Panc1 (cell line): ENCODE results near the gene GAD1. TPM values are rescaled to one million over a fixed set of nuclear protein-coding genes. Genes with fewer than 3 reads are reported as not detected.

Experiments
- ATAC-seq: fragments of 200-7000 bp; cut with Tn5 transposase; 2 replicates; pipeline ENCODE4 v1.9.1; 2020; ENCODE audit warnings: mild to moderate bottlenecking, moderate library complexity
- BruUV-seq: library from RNA; stranded (reverse); fragments of 400-500 nt; replicated peaks from 2 replicates; lab custom pipeline; 2021; lab: Mats Ljungman, UMichigan
- CTCF ChIA-PET: fragments of 300-600 bp; sonication (Branson Sonifier 250); formaldehyde crosslinking; loops from one replicate; lab custom pipeline; 2022; ENCODE audit warnings: antibody characterized with exemption; lab: Charles Lee
- POLR2A ChIA-PET: fragments of 300-600 bp; sonication (Branson Sonifier 250); formaldehyde crosslinking; loops from one replicate; lab custom pipeline; 2022; ENCODE audit warnings: antibody characterized with exemption; lab: Charles Lee
- DNase-seq: peaks from one replicate; pipeline ENCODE4 v3.0.0-alpha.2; 2010; ENCODE audit warnings: low read depth, low spot score
- H3K27ac ChIP-seq: 2 replicates; pipeline ENCODE4 v1.5.1; 2011; ENCODE audit warnings: mild to moderate bottlenecking, low read length, inconsistent platforms
- H3K27me3 ChIP-seq: fragments of 200-500 bp; sonication (Bioruptor generic); 2 replicates; pipeline ENCODE4 v1.6.0; 2014; ENCODE audit warnings: low read length, inconsistent platforms; ENCODE audit not compliant: control insufficient read depth, insufficient read depth
- H3K36me3 ChIP-seq: fragments of 200-500 bp; sonication (Bioruptor generic); 2 replicates; pipeline ENCODE4 v1.5.1; 2014; ENCODE audit warnings: inconsistent platforms, mild to moderate bottlenecking, low read length, moderate library complexity; ENCODE audit not compliant: control insufficient read depth, insufficient read depth
- H3K4me1 ChIP-seq: 2 replicates; pipeline ENCODE4 v1.5.1; 2011; ENCODE audit warnings: inconsistent platforms, mild to moderate bottlenecking, low read length, moderate library complexity; ENCODE audit not compliant: control insufficient read depth, insufficient read depth
- H3K4me3 ChIP-seq, 2 experiments: 2 replicates each; pipeline ENCODE4 v1.5.1; 2011 to 2012; ENCODE audit warnings: low read depth in 2 of 2, low read length in 2 of 2, mild to moderate bottlenecking in 2 of 2, inconsistent platforms in 1 of 2, moderate library complexity in 1 of 2
- H3K9me3 ChIP-seq: fragments of 200-500 bp; sonication (Bioruptor generic); 2 replicates; pipeline ENCODE4 v1.5.1; 2014; ENCODE audit warnings: low read depth, mild to moderate bottlenecking, inconsistent platforms, low read length, moderate library complexity; ENCODE audit not compliant: control insufficient read depth, insufficient read depth
- CTCF ChIP-seq: fragments of 450-650 bp; IDR thresholded peaks from 2 replicates; pipeline ENCODE4 v1.5.1; 2017; ENCODE audit warnings: mild to moderate bottlenecking
- POLR2AphosphoS5 ChIP-seq: IDR thresholded peaks from 2 replicates; pipeline ENCODE4 v1.6.1; 2012; ENCODE audit warnings: mild to moderate bottlenecking, low read depth, low read length, moderate library complexity
- REST ChIP-seq, 2 experiments: IDR thresholded peaks; 2 replicates each; pipeline ENCODE4 v1.6.1; 2011 to 2012; ENCODE audit warnings: low read depth in 2 of 2, control low read depth in 1 of 2, low read length in 1 of 2, mild to moderate bottlenecking in 1 of 2, moderate library complexity in 1 of 2; ENCODE audit not compliant: insufficient read depth in 1 of 2
- SIN3A ChIP-seq: IDR thresholded peaks from 2 replicates; pipeline ENCODE4 v1.6.1; 2012; ENCODE audit warnings: low read depth, mild to moderate bottlenecking, low read length, moderate library complexity, borderline replicate concordance; ENCODE audit not compliant: insufficient read depth
- TCF7L2 ChIP-seq: IDR thresholded peaks from 2 replicates; pipeline ENCODE4 v1.6.1; 2011; ENCODE audit warnings: mild to moderate bottlenecking, low read depth, low read length, inconsistent platforms
- in situ Hi-C: cut with HindIII; loops from 2 replicates; pipeline ENCODE4 v1.10.0; 2016; ENCODE audit warnings: low sequenced_read_pairs, low pct_unique_long_range_greater_than_20kb
- intact Hi-C: fragments of 100-400 bp; cut with micrococcal nuclease; formaldehyde crosslinking; loops from one replicate; pipeline ENCODE4 v1.10.0; 2022; ENCODE audit not compliant: unreplicated experiment
- total RNA-seq: library from RNA; stranded (reverse); gene quantifications from one replicate; pipeline ENCODE4 v1.2.1, GENCODE V29; 2021; ENCODE audit not compliant: unreplicated experiment

GAD1 gene
- total RNA-seq, 1 experiment from 2014 or later, result 12.5 TPM

GRCh38 chr2:170818036-170818751 lies 1.5 kb downstream of the GAD1 start:
- no TSS peak for BruUV-seq
- POLR2A ChIA-PET, result no interaction called here
- TF ChIP-seq REST (IDR thresholded peaks at IDR 0.05; ENCODE audit: insufficient read depth in 1 of 2, low read depth in 2 of 2, low read length in 1 of 2) (no peak), TCF7L2 (no peak), SIN3A (no peak), POLR2AphosphoS5 (no peak), CTCF (no peak)
- H3K36me3 ChIP-seq, result no peaks in the 10 kb centered on the region
- H3K27me3 ChIP-seq, result no peaks in the 10 kb centered on the region; the same call in none of the 2 replicates
- in situ Hi-C loops (no loop called here), intact Hi-C loops (loop anchor here (5.0 to 10.0 kb wide), 3 partner anchors 103 to 581 kb away; partner anchors contain the start of gene SP5)
- no peak for DNase-seq
- peak overlapping the region; percentile 81 for H3K27ac ChIP-seq
- ATAC-seq, result peak; percentile 37
- no peaks in the 10 kb centered on the region for H3K9me3 ChIP-seq
- H3K4me3 ChIP-seq, result peak overlapping the region; percentile 68 to 92
- CTCF ChIA-PET, result no interaction called here
- H3K4me1 ChIP-seq, result peaks cover 8% of the 10 kb centered on the region

GRCh38 chr2:170818752-170819470 lies 2.2 kb downstream of the GAD1 start:
- Histone ChIP-seq H3K9me3 (no peaks in the 10 kb centered on the region), H3K27ac (0 out of 2 replicates have a peak overlapping the region, but pooled peaks have one; percentile 34), H3K4me1 (peaks cover 8% of the 10 kb centered on the region), H3K36me3 (no peaks in the 10 kb centered on the region), H3K4me3 (peak overlapping the region; percentile 68 to 92), H3K27me3 (no peaks in the 10 kb centered on the region; the same call in 1 of the 2 replicates)
- ChIA-PET CTCF (interaction anchor here (0.6 kb wide), 1 partner anchor 1115 kb away, joined by 3 read pairs; no protein-coding TSS in a partner anchor), POLR2A (interaction anchor here (0.6 kb wide), 1 partner anchor 135 kb away, joined by 4 read pairs; no protein-coding TSS in a partner anchor)
- BruUV-seq, result no TSS peak
- TF ChIP-seq CTCF, result no peak
- no peak for TF ChIP-seq POLR2AphosphoS5
- no peak for TF ChIP-seq TCF7L2
- no peak for TF ChIP-seq REST (IDR thresholded peaks at IDR 0.05; ENCODE audit: insufficient read depth in 1 of 2, low read depth in 2 of 2, low read length in 1 of 2)
- no peak for TF ChIP-seq SIN3A
- ATAC-seq (no peak), DNase-seq (no peak)
- intact Hi-C loops (loop anchor here (5.0 to 10.0 kb wide), 3 partner anchors 104 to 582 kb away; partner anchors contain the start of gene SP5), in situ Hi-C loops (no loop called here)
